ENCODE measurements around the gene SLC39A1. TPM values are rescaled to one million over a fixed set of nuclear protein-coding genes. Genes with fewer than 3 reads are reported as not detected.

Gene SLC39A1
- total RNA-seq, 1 donor = 64.6 TPM

Small RNA genes within 50 kb of the gene (small RNA-seq; reads per million reads assigned to genes)
- gene MIR6737 = not detected

Other genes with a start within 250 kb of the SLC39A1 start
- 57.4 TPM for gene INTS3, start 235.5 kb downstream of the SLC39A1 start, total RNA-seq
- 12.7 TPM for gene SLC27A3, start 188.1 kb downstream of the SLC39A1 start, total RNA-seq
- 33.7 TPM for gene GATAD2B, start 40.6 kb downstream of the SLC39A1 start, total RNA-seq
- 58.2 TPM for gene DENND4B, start 16.8 kb downstream of the SLC39A1 start, total RNA-seq
- gene CRTC2, start 4.9 kb downstream of the SLC39A1 start, total RNA-seq = 15.3 TPM
- gene CREB3L4, start 4.4 kb upstream of the SLC39A1 start, total RNA-seq = 61.9 TPM
- gene JTB, start 14.1 kb upstream of the SLC39A1 start, total RNA-seq = 106 TPM
- 30.7 TPM for gene RAB13, start 22.8 kb upstream of the SLC39A1 start, total RNA-seq
- gene RPS27, start 27.2 kb upstream of the SLC39A1 start, total RNA-seq = 2,372 TPM
- under 0.01 TPM for gene NUP210L, start 191.5 kb upstream of the SLC39A1 start, total RNA-seq
- gene TPM3, start 228.6 kb upstream of the SLC39A1 start, total RNA-seq = 314 TPM
- gene CFAP141, start 242.8 kb upstream of the SLC39A1 start, total RNA-seq = not detected

Measured in hematopoietic multipotent progenitor cell (in vitro differentiated cells).